NOMO-1 (cell line): ENCODE results near the gene LAMA1.

ENCODE experiments used
- DNase-seq, 2 experiments: peaks; one replicate each; lab custom pipeline; 2025; ENCODE audit not compliant: unreplicated experiment in 2 of 2; lab: John Stamatoyannopoulos, UW

Gene LAMA1

DNA sequence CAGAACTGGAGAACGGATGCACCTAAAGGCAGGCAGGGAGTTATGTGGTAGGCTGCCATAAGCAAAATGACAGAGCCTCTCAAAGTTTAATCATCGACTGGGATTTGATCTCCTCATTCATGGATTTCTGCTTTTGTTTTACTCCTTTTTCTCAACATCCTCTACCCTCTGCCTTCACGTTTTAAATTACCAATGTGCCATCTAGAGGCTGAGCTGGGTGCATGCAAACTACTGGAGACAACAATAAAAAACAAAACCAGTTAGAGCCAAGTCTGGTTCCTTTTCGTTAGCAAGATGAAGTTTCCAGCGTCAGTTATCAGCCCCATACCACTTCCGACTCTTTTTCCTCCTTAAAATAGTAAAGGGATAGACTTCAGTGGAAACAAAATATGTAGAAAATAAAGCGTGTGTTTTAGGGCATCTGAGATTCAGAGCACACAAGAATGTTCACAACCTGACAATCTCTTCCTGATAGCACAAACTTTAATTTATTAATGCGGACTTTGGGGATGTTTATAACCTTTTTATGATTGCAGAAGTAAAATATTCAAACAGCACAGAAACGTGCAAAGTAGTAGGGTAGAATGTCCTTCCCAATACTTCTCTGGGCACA lies 117.0 kb downstream of the LAMA1 start:
- DNase-seq, result no peak

DNA sequence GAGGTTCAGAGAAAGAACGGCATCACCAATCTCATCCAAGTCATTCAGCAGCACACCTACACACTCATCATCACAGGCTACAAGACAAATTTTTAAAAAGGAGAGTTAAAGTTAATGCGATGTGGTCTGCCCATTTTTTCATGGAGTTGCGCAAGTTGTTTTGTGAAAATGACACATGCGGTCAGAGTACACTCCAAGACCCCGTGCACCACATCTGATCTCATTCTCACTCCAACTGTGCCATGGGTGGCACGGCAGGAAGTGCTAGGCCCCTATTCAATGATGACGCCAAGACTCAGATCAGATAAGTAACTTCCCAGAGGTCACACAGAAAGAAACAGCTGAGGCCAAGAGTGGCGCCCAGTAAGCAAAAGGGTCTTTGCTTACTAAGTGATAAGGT lies 119.8 kb downstream of the LAMA1 start:
- DNase-seq, result no peak

DNA sequence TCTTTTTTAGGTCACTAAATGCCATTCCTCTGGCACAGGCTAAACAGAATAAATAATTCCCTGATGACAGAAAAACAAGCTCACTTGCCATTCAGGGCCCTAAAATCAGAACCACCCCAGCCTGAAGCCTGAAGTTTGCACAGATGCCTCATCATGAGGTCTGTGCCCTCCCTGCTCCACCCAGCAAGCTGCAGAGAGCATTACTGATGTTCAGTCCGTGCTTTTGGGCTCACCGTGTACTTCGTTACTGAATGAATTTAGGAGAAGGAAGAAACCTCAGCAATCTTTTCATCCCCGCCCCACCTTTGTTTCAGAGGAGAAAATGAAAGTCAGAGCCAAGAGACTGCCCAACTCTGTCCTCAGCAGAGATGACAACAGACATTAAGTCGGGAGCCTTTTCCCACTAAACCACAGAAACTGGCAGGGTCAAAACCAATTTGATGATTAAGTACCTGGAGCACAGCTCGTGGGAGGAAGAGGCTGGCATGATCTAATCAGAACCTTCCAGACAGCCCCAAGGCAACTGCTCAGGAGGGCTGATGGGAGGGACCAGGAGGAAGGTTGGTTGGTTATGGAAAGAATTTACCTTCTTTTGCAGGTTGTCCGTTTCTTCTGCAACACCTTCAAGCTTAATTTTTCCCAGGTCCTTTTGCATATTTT lies 122.7 kb downstream of the LAMA1 start:
- DNase-seq, result no peak

DNA sequence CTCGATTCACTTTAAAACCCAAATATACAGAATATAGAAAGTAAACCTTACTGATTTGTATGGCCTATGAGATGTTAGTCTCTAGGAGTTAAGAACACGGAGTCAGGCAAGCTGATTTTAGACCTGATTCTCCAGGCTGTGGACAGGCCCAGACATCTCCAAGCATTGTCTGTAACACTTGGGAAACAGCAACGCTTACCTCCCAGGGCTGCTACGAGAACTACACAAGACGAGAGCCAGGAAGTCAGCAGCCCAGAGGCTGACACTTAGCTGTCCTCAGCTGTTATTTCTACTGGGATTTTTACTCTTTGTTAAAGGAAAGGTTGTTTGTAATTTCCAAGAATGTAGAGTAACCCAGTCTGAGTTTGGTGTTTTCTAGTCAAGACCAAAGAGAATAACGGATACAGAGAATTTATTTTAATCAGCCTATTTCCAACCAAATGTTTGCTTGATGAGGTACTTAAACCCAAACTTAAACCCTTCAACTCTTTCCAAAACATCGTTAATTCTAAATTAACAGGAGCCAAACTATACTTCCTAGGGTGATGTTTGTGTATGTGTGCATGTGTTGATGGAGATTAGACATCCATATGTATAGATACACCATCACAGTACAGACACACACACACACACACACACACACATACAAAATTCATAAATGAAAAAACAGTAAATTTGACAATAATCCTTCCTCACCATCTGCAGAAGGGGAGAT lies 123.4 kb downstream of the LAMA1 start:
- DNase-seq, result no peak

DNA sequence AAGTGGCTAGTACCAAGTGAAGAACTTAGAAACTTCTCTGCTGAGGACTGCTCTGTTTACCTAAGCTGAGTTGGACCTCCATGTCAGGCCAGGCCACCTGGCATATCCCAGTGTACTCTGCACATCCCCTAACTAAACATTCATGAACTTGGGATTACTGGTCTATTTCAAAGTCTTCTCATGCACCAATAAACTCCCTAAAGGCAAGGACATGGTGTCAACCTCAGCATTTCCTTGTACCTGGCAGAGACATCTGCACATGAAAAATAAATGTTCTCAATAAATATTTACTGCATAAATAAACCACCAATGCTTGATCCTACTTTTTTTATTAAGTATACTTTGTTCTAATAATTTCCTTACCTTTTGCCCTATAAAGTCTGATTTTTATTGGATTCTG lies 124.8 kb downstream of the LAMA1 start:
- DNase-seq, result no peak

DNA sequence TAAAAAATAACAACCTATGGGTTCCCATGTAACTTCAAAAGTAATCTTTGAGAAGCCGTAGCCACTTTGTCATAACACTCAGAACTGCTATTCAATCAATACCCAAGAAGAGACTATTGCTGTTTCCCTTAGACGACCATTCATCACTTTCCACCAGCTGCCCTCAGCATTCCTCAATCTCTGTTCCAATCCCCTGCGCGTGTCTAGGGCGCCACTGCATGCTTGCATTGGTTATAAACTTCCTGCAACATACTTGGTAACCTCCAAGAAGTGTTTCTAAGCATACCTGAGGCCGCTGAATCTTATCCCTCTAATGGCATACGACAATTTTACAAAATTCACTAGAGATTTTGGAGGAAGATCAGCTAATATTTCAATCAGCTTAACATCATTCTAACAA lies 134.2 kb downstream of the LAMA1 start:
- no peak for DNase-seq

DNA sequence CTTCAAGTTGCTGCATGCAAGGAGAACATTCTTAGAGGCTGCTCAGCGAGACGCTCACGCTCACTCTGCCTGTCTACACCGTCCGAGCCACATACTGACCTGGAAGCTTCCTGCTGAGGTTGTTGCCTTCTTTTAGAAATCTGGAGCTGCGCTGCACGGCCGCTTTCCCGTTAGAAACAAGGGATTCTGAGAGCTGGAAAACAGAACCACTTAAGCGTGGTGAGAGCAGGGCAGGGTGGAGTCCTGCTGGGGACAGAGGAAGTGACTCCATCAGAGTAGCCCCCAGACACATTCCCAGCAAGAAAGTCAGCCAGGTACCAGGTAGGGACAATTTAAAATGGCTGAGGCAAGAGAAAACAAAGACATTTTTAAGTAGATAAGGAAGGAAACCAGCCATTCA lies 135.2 kb downstream of the LAMA1 start:
- no peak for DNase-seq

DNA sequence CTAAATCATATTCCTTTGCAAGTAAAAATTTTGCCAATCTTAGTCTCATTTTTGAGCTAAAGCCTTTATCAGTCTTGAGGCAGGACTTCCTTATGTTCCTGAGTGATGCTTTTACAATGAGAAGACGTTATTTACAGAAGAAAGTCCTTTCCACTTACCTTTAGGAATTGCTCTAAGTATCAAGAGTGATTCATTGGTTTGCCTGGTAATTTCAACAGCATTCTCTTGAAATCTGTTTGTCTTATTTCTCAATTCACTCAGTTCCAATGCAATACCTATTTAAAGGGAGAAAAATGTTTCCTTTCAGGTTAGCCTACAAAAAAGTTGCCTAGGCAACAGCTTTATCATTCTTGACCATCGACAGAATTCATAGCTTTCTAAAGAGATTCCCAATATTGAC lies 137.2 kb downstream of the LAMA1 start:
- no peak for DNase-seq

DNA sequence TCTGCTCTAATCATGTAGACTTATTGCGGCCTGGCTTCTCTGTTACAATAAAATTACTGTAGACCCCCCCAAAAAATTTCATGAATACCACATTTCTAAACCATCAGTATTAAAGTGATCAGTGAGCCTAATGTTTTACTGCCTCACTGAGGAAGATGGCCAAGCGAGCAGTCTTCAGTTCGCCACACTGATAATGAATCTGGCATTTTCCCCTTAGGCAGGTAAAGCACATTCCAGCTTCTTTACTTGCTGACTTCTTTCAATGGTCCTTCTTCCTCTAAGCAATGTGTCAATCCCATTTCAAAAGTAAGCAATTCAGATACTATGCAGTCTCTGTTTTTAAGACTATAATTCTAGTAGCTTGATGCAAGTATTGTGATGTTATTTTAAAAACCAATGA lies 137.6 kb downstream of the LAMA1 start:
- no peak for DNase-seq

DNA sequence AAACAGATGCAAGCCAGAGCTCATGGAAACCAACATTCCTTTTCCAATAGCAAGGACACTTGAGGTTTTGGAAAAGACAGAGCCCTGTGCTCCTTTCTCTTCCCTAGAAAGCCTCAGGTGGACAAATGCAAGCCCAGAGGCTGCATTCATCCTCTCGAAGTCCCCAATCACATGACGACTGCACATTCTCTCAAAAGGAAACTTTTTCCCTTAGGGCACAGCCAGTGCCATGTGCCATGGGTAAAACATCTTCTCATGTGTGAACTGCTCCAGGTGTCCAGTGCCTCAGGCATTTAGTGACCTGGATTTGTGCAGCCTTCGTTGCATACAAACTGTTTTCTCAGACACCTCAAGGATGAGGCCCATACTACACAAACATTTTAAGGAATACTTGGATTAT lies 140.7 kb downstream of the LAMA1 start:
- DNase-seq, result no peak

DNA sequence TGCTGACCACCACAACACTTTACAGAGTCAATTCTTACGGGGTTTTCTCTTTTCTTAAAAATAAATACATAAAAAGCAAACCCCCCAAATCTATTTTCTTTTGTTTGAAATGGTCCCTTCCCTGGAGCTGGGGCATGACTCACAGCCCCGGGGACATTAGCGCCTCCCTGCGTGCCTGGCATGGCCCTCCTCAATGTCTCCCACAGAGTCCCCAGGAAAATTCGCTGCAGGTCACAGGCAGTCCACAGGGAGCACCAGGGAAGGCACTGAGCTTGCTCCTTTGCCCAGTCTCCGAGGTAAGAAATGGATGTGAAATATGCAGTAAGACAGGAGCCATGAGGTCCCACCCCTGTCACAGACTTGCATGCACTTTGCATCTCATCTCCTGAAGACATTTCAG lies 142.5 kb downstream of the LAMA1 start:
- DNase-seq, result no peak

DNA sequence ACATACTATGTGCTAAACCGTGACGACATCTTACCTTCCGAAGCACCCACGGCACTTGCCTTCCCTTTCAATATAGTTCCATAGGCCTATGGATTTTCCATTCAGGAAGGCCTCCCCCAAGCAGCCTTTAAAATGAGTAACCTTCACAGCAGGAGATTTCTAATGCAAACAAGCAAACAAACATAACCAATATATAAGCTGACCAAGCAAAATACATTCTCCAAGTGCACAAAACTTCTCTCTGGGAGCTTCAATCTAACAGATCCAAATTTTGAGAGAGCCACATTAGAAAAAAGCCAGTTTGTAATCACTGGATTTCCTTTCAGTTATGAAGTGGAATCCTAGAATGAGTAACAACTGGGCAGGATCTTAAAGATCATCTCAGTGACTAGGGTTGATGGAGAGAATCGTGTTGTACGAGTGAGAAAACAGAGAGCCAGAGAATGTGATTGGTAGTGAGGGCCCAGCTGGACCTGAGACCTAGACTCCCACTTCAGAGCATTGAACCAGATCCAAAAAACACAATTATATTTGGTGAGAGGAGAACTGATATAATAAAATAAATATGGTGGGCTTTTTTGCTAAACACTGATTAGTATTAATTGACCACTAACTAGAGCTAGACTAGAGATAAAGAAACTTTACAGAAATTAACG lies 145.6 kb downstream of the LAMA1 start:
- no peak for DNase-seq

DNA sequence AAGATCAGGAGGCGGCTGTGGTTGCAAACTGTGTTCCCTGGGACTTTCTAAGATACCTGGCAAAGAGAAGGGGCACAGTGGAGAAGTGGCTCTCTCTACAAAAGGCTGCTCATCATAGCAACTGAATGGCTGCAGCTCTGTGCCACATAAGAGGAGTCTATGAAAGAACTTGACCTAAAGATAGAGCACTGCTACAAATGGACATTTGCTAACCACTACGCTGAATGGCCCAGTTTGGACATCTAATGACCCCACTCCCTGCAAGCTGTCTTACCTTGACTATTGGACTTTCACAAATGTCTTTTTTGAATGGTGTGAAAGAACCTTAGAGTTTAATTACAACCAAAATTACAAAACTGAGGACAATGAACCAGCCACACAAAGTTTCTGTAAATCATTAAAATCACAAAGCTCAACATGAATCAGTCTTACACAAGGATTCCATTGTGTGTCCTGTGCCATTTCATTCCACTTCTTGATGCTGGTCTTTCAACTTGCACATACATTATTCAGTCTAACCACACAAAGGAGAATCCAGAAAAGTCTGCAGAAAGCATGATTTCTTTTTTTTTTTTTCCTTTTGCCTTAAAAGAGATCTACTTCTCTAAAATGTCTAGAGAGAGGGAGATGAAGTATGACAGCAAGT lies 154.0 kb downstream of the LAMA1 start:
- no peak for DNase-seq

DNA sequence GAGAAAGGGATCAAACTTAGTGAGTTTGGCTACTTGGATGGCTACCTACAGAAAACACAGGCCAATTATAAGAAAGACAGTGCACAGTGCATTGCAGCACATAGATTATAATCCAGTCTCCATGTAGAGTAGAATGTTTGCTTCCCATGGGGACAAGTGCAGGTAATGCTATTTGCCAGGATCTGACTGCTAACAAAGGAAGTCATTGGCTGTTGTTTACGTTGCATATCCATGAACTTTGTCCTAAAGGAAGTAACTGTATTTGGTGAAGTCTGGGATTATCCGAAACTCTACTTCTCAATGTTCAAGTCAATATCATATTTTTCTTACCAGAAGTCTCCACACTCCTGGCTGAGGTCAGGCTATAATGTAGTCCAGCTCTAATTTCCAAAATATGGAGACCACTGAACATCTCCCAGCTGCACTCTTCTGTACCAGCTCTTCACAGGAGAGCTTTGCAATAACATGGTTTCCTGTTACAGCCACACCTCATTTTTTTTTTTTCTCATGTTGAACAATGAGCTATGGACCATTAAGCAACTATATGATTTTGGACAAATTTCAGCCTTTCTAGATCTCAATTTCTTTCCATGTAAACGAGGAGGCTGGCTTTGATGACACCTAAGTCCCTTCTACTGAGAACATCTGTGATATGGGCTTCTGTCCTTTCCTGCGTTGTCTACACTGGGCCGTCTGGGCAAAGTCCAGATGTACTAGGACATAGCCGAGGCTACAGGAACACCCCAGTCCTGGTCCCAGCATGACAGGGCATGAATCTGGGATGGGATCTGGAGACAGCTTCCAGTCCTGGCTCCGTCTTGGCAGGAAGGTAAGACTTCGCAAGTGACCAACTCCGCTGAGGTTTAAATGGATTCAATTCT lies 154.8 kb downstream of the LAMA1 start:
- no peak for DNase-seq

DNA sequence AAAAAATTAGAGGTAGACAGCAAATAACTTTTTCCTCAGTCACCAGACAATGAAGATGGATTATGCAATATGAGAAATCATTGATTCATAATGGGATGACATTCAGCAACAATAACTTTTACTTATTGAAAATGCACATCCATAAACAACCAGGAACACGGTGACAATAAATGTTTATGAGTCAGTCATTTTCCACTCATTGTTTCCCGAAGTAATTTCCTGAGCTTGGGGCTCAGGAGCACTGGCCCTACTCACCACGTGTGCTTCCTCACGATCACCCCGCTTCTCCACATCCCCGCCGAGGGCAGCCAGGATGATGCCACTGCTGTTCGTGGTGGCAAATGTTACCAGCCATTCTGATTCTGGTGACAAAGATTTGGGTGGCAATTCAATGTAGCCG lies 156.3 kb downstream of the LAMA1 start:
- DNase-seq, result no peak

DNA sequence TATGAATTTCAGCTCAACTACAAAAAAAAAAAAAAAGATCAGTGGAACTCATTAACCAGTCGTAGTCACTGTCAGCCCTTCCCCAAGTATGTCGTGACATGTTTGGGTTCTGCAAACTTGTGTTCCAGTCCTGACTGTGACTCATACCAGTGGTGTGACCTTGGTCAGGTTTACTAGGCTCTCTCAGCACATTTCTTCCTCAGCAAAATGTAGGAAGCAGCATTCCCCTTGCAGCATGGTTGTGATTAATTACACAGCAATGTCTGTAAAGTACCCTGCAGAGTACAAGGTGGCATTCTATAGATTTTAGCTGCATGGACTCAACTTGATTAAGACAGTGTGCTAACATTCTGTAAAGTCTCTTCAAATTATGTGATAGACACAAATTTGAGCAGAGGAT lies 156.9 kb downstream of the LAMA1 start:
- no peak for DNase-seq

DNA sequence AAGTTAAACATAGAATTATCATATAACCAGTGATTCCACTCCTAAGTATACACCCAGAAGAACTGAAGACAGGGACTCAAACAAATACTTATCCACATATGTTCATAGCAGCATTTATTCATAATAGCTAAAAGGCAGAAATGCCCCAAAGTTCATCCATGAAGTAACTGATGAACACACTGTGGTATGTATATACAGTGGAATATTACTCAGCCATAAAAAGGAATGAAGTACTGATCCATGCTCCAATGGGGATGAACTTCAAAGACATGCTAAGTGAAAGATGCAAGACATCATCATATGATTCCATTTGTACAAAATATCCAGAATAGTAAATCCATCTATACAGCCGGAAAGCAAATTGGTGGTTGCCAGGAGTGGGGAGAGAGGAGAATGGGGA lies 157.5 kb downstream of the LAMA1 start:
- no peak for DNase-seq

DNA sequence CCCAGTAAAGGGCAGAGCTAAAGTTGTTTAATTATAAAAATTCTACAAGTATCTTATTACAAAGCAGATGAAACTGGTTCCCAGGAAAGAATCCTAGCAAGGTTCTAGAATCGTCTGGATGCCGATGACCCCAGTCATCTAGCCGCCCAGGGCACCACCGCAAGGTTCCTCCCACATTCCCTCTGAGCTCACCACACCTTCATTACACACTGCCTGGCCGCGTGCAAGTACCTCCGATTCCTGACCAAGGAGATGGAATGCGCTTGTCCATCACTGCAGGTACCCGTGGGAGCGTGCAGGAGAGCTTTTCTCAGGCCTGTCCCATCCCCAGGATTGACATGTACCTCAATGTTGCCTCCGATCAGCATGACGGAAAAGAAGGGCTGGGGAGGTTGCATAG lies 158.5 kb downstream of the LAMA1 start:
- no peak for DNase-seq

DNA sequence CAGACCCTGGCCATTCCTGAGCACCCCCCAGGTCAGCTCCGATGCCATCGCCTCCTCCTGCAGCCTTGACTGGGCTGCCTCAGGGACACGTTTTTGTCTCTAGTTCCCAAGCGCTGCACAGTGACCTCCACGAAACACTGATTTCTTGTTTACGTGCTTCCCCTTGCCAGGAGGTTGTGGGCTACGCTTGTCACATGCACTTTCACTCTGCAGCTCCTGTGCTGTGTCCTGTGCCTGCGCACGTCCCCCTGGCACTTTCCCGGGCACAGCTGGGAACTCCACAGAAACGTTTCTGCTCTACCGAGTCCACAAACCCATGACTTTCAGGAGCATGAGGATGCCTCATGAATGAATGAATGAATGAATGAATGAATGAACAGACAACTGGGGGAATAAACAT lies 160.6 kb downstream of the LAMA1 start:
- no peak for DNase-seq

DNA sequence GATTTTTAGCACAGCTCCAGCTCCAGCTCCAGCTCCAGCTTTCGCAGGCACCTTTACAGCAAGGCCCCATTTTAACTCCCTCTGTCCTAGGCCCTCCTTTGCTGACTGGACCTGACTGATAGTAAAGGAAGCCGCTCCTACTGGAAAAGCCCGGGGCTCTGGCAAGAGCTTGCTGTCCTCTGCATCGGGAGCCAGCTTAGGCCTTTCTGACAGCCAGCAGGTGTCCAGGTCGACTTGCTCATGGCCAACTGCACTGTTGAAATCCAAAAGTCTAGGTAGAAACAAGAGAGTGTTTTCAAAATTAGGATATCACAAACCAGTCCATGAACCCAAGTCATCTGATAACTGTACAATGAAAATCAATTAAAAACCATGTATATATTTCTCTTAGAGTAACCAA lies 161.1 kb downstream of the LAMA1 start:
- no peak for DNase-seq
